NCI-H128 (cell line): ENCODE data around the gene UBL5.

Experiments used
- DNase-seq: peaks from one replicate; lab custom pipeline; 2025; ENCODE audit not compliant: unreplicated experiment; lab: John Stamatoyannopoulos, UW

The UBL5 gene

GRCh38 chr19:9878511-9879196 is 50.9 kb downstream of the UBL5 start:
- no peak for DNase-seq
